Endothelial cell of umbilical vein (primary cell): ENCODE measurements around the gene CNTNAP2. TPM values are rescaled to one million over a fixed set of nuclear protein-coding genes. Genes with fewer than 3 reads are reported as not detected.

Experiments
- BruUV-seq: library from RNA; stranded (reverse); fragments of 400-500 nt; replicated peaks from 2 replicates; lab custom pipeline; 2021; lab: Mats Ljungman, UMichigan
- CTCF ChIA-PET: fragments of 300-600, 350-600 bp; sonication (Branson Sonifier 250); formaldehyde crosslinking; loops from one replicate; lab custom pipeline; 2021; ENCODE audit warnings: antibody characterized with exemption, inconsistent platforms; lab: Charles Lee
- POLR2A ChIA-PET: fragments of 300-600, 350-600 bp; sonication (Branson Sonifier 250); formaldehyde crosslinking; loops from one replicate; lab custom pipeline; 2021; ENCODE audit warnings: antibody characterized with exemption, inconsistent platforms; lab: Charles Lee
- DNase-seq: peaks from one replicate; pipeline ENCODE4 v3.0.0-alpha.2; 2011; ENCODE audit warnings: low read depth, low spot score
- FAIRE-seq: peaks from 2 replicates; lab custom pipeline; 2011; peaks lifted over from hg19 to GRCh38; lab: Jason Lieb, UNC
- H2AFZ ChIP-seq: 2 replicates; pipeline ENCODE4 v1.6.0; 2012; ENCODE audit warnings: low read depth, low read length, control low read depth, inconsistent platforms
- H3K27ac ChIP-seq: 2 replicates; pipeline ENCODE4 v1.5.1; 2011; ENCODE audit warnings: low read depth, mild to moderate bottlenecking, control low read depth, low read length, moderate library complexity; ENCODE audit not compliant: insufficient read depth
- H3K27me3 ChIP-seq, 2 experiments: 2 replicates each; pipeline versions ENCODE4 v1.6.0 to v1.6.1; 2011; ENCODE audit warnings: low read length in 2 of 2, mixed read lengths in 1 of 2; ENCODE audit not compliant: control insufficient read depth in 2 of 2, insufficient read depth in 2 of 2
- H3K36me3 ChIP-seq, 2 experiments: 2 replicates in 1 of 2; 3 replicates in 1 of 2; pipeline ENCODE4 v1.5.1; 2011; ENCODE audit warnings: low read length in 2 of 2, mild to moderate bottlenecking in 1 of 2, moderate library complexity in 1 of 2; ENCODE audit not compliant: control insufficient read depth in 2 of 2, insufficient read depth in 2 of 2; ENCODE audit errors: extremely low read depth in 1 of 2
- H3K4me1 ChIP-seq: 3 replicates; pipeline ENCODE4 v1.5.1; 2011; ENCODE audit warnings: mild to moderate bottlenecking, low read length; ENCODE audit not compliant: control insufficient read depth, insufficient read depth; ENCODE audit errors: extremely low read depth
- H3K4me2 ChIP-seq: 2 replicates; pipeline ENCODE4 v1.6.1; 2011; ENCODE audit warnings: low read length, control low read depth, mixed read lengths; ENCODE audit not compliant: insufficient read depth
- H3K4me3 ChIP-seq, 3 experiments: fragments of 200-600 bp in 1 of 3; sonication (generic), shearing (Covaris generic) in 1 of 3; replicated peaks in 1 of 3; 2 replicates each; pipeline ENCODE4 v1.5.1; 2011 to 2016; ENCODE audit warnings: control low read depth in 3 of 3, low read length in 3 of 3, mild to moderate bottlenecking in 2 of 3, inconsistent platforms in 1 of 3, low read depth in 1 of 3, moderate library complexity in 1 of 3; ENCODE audit not compliant: insufficient read depth in 1 of 3
- H3K79me2 ChIP-seq: 2 replicates; pipeline ENCODE4 v1.6.0; 2012; ENCODE audit warnings: low read length, inconsistent platforms; ENCODE audit not compliant: control insufficient read depth, insufficient read depth
- H3K9ac ChIP-seq: replicated peaks from 2 replicates; pipeline ENCODE3; 2011; ENCODE audit warnings: low read length, control low read depth; ENCODE audit not compliant: insufficient read depth; ENCODE audit errors: extremely low read depth
- H3K9me1 ChIP-seq: replicated peaks from 3 replicates; pipeline ENCODE4 v1.6.0; 2011; ENCODE audit warnings: mild to moderate bottlenecking, low read length; ENCODE audit not compliant: control insufficient read depth, insufficient read depth; ENCODE audit errors: extremely low read depth
- H3K9me3 ChIP-seq: replicated peaks from 2 replicates; pipeline ENCODE4 v1.5.1; 2012; ENCODE audit warnings: low read length, inconsistent platforms; ENCODE audit not compliant: control insufficient read depth, insufficient read depth
- H4K20me1 ChIP-seq: replicated peaks from 2 replicates; pipeline ENCODE3; 2011; ENCODE audit warnings: mild to moderate bottlenecking, low read length; ENCODE audit not compliant: control insufficient read depth, insufficient read depth; ENCODE audit errors: extremely low read depth
- EZH2 ChIP-seq: IDR thresholded peaks from 2 replicates; pipeline ENCODE4 v1.6.1; 2012; ENCODE audit warnings: borderline replicate concordance, low read depth, mild to moderate bottlenecking, moderate library complexity, low read length, inconsistent platforms; ENCODE audit not compliant: severe bottlenecking
- FOS ChIP-seq: IDR thresholded peaks from 2 replicates; pipeline ENCODE4 v1.6.1; 2011; ENCODE audit warnings: mild to moderate bottlenecking, low read length, moderate library complexity, borderline replicate concordance; ENCODE audit not compliant: insufficient read depth
- GATA2 ChIP-seq: IDR thresholded peaks from 2 replicates; pipeline ENCODE4 v1.7.0; 2011; ENCODE audit warnings: low read depth, mild to moderate bottlenecking, moderate library complexity, mixed read lengths, low read length; ENCODE audit not compliant: insufficient read length, insufficient read depth
- JUN ChIP-seq: IDR thresholded peaks from 2 replicates; pipeline ENCODE4 v1.6.1; 2011; ENCODE audit warnings: borderline replicate concordance, low read depth; ENCODE audit not compliant: insufficient read length, insufficient read depth
- MYC ChIP-seq: IDR thresholded peaks from one replicate; pipeline ENCODE4 v1.6.1; 2011; ENCODE audit warnings: mild to moderate bottlenecking, low read depth, low read length
- POLR2A ChIP-seq: IDR thresholded peaks from 2 replicates; pipeline ENCODE4 v1.6.1; 2012; ENCODE audit warnings: low read depth, mild to moderate bottlenecking, control low read depth, low read length
- POLR2AphosphoS5 ChIP-seq: IDR thresholded peaks from 2 replicates; pipeline ENCODE4 v1.6.1; 2012; ENCODE audit warnings: low read depth, mild to moderate bottlenecking, control low read depth, low read length, moderate library complexity; ENCODE audit not compliant: insufficient read depth
- dilution Hi-C: fragments of 300-500 bp; cut with MboI; formaldehyde crosslinking; loops from one replicate; pipeline ENCODE4 v1.15.0; 2019; ENCODE audit warnings: low sequenced_read_pairs; ENCODE audit not compliant: extremely low pct_ligation_motif_present
- intact Hi-C: fragments of 100-400 bp; cut with micrococcal nuclease; formaldehyde crosslinking; loops from one replicate; pipeline ENCODE4 v1.10.0; 2022
- polyA plus RNA-seq, 4 experiments: library from polyadenylated mRNA; depleted of rRNA in 3 of 4; stranded (reverse) in 3 of 4; unstranded in 1 of 4; fragments of >200 nt; gene quantifications; 2 replicates each; pipeline versions ENCODE4 v1.2.1 to v1.2.3, GENCODE V29; 2011 to 2012; ENCODE audit warnings: missing spikeins in 1 of 4
- total RNA-seq: library from RNA; stranded (reverse); gene quantifications from 2 replicates; pipeline ENCODE4 v1.2.3, GENCODE V29; 2021
- TF ChIP-seq, protein P1 (sequence below), 2 donors: IDR thresholded peaks; 1 replicate in 1 of 2; 2 replicates in 1 of 2; pipeline ENCODE4 v1.5.1; 2011; ENCODE audit warnings: low read length in 2 of 2, mild to moderate bottlenecking in 2 of 2, moderate library complexity in 2 of 2, control low read depth in 1 of 2, inconsistent platforms in 1 of 2, low read depth in 1 of 2; ENCODE audit not compliant: insufficient read depth in 1 of 2; ENCODE audit errors: extremely low read depth in 1 of 2
- TF ChIP-seq, protein P2 (sequence below): IDR thresholded peaks from 2 replicates; pipeline ENCODE4 v1.6.1; 2011; ENCODE audit not compliant: insufficient read depth, insufficient read length

CNTNAP2 gene
- total and polyA plus RNA-seq, 2 donors (not counting 3 experiments of a cell fraction or from before 2014, with no cell fraction given) = not detected

DNA sequence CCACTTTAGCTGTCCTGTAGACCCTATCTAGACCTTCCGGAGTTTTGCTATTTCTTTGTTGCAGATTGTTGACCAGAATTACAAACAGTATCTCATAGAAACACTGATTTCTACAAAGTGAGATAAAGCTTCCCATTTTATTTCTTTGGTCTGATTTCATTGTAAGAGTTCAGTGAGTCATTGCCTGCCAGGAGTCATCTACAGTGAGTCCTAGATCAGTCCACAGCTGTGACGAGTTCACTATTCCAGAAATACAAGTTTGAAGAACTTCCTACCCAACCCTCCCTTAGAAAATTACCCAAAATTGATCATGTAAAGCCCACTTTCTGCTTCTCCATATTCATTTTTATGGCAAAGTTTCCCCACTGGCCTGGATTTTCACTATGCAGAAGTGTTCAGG, 905.5 kb downstream of the CNTNAP2 start:
- H2AFZ ChIP-seq = no peak overlapping the region
- FAIRE-seq (no peak), DNase-seq (no peak)
- H3K27me3 ChIP-seq = no peaks in the 10 kb centered on the region
- no peak overlapping the region for H3K27ac ChIP-seq
- no peaks in the 10 kb centered on the region for H3K36me3 ChIP-seq
- H4K20me1 ChIP-seq = no peaks in the 10 kb centered on the region
- no peaks in the 10 kb centered on the region for H3K79me2 ChIP-seq
- TF ChIP-seq FOS = no peak
- TF ChIP-seq POLR2A = no peak
- TF ChIP-seq, protein P1, sequence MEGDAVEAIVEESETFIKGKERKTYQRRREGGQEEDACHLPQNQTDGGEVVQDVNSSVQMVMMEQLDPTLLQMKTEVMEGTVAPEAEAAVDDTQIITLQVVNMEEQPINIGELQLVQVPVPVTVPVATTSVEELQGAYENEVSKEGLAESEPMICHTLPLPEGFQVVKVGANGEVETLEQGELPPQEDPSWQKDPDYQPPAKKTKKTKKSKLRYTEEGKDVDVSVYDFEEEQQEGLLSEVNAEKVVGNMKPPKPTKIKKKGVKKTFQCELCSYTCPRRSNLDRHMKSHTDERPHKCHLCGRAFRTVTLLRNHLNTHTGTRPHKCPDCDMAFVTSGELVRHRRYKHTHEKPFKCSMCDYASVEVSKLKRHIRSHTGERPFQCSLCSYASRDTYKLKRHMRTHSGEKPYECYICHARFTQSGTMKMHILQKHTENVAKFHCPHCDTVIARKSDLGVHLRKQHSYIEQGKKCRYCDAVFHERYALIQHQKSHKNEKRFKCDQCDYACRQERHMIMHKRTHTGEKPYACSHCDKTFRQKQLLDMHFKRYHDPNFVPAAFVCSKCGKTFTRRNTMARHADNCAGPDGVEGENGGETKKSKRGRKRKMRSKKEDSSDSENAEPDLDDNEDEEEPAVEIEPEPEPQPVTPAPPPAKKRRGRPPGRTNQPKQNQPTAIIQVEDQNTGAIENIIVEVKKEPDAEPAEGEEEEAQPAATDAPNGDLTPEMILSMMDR (IDR thresholded peaks at IDR 0.05; ENCODE audit: extremely low read depth in 1 of 2, insufficient read depth in 1 of 2, low read depth in 1 of 2, low read length in 2 of 2) = no peak
- TF ChIP-seq, protein P2, sequence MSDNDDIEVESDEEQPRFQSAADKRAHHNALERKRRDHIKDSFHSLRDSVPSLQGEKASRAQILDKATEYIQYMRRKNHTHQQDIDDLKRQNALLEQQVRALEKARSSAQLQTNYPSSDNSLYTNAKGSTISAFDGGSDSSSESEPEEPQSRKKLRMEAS = no peak
- no peak for TF ChIP-seq POLR2AphosphoS5
- TF ChIP-seq JUN = no peak
- no peak for TF ChIP-seq MYC
- TF ChIP-seq GATA2 = no peak
- no peak for TF ChIP-seq EZH2
- H3K4me3 ChIP-seq = no peak overlapping the region
- intact Hi-C loops (no loop called here), dilution Hi-C loops (no loop called here)
- H3K4me2 ChIP-seq = no peak overlapping the region
- no peaks in the 10 kb centered on the region for H3K4me1 ChIP-seq
- H3K9me3 ChIP-seq = no peaks in the 10 kb centered on the region
- POLR2A ChIA-PET = no interaction called here
- H3K9me1 ChIP-seq = no peaks in the 10 kb centered on the region
- no TSS peak for BruUV-seq
- CTCF ChIA-PET = no interaction called here
- no peak overlapping the region for H3K9ac ChIP-seq
